HepG2 (cell line): ENCODE measurements around the gene CDK2AP2. TPM values are rescaled to one million over a fixed set of nuclear protein-coding genes. Genes with fewer than 3 reads are reported as not detected.

Experiments used
- CBFB ChIP-seq: sonication (generic); formaldehyde crosslinking; IDR thresholded peaks from 2 replicates; pipeline ENCODE4 v1.4.0; 2020; ENCODE audit warnings: missing genetic modification reagents
- CEBPZ ChIP-seq: IDR thresholded peaks from 2 replicates; pipeline ENCODE4 v1.6.1; 2012; ENCODE audit warnings: low read length, improper control_type of control experiment
- ETV5 ChIP-seq: IDR thresholded peaks from 2 replicates; pipeline ENCODE4 v1.6.1; 2018; ENCODE audit warnings: missing biosample characterization, missing genetic modification reagents, inconsistent platforms, borderline replicate concordance
- GTF2F1 ChIP-seq: fragments of 150-350 bp; IDR thresholded peaks from 2 replicates; pipeline ENCODE4 v1.6.1; 2014; ENCODE audit warnings: low read length
- HIVEP1 ChIP-seq: sonication (generic); formaldehyde crosslinking; IDR thresholded peaks from 2 replicates; pipeline ENCODE4 v1.4.0; 2020; ENCODE audit warnings: mild to moderate bottlenecking, missing genetic modification reagents
- KDM2A ChIP-seq: sonication (generic); formaldehyde crosslinking; IDR thresholded peaks from 2 replicates; pipeline ENCODE4 v1.4.0; 2020; ENCODE audit warnings: low read depth, missing genetic modification reagents, borderline replicate concordance
- RAD51 ChIP-seq: fragments of 450-650 bp; IDR thresholded peaks from 2 replicates; pipeline ENCODE4 v1.6.1; 2016; ENCODE audit warnings: borderline replicate concordance
- RBM39 ChIP-seq: fragments of 200-400 bp; formaldehyde crosslinking; IDR thresholded peaks from one replicate; pipeline ENCODE4 v1.6.1; 2018; ENCODE audit warnings: antibody characterized with exemption, mild to moderate bottlenecking, low read depth, low read length; ENCODE audit not compliant: poor library complexity, severe bottlenecking
- RCOR2 ChIP-seq: IDR thresholded peaks from 2 replicates; pipeline ENCODE4 v1.6.1; 2016; ENCODE audit warnings: missing biosample characterization, missing genetic modification reagents
- RXRA ChIP-seq: sonication (generic); formaldehyde crosslinking; IDR thresholded peaks from 2 replicates; pipeline ENCODE4 v1.5.1; 2020; ENCODE audit warnings: missing genetic modification reagents
- SAP130 ChIP-seq: IDR thresholded peaks from 2 replicates; pipeline ENCODE4 v1.6.1; 2016; ENCODE audit warnings: low read depth
- SPEN ChIP-seq: sonication (generic); formaldehyde crosslinking; IDR thresholded peaks from 2 replicates; pipeline ENCODE4 v1.5.1; 2020; ENCODE audit warnings: low read depth, mild to moderate bottlenecking, missing genetic modification reagents
- USF2 ChIP-seq, 2 experiments: sonication (generic) in 1 of 2; formaldehyde crosslinking in 1 of 2; IDR thresholded peaks; 2 replicates each; pipeline versions ENCODE4 v1.5.1 to v1.6.1; 2011 to 2020; ENCODE audit warnings: borderline replicate concordance in 1 of 2, low read depth in 1 of 2, low read length in 1 of 2, mild to moderate bottlenecking in 1 of 2, missing genetic modification reagents in 1 of 2, moderate library complexity in 1 of 2
- XBP1 ChIP-seq: sonication (generic); formaldehyde crosslinking; IDR thresholded peaks from 2 replicates; pipeline ENCODE4 v1.5.0; 2020; ENCODE audit warnings: missing genetic modification reagents
- ZMAT3 ChIP-seq: sonication (generic); formaldehyde crosslinking; conservative IDR thresholded peaks from 2 replicates; pipeline ENCODE4 v1.7.0; 2021; ENCODE audit warnings: missing genetic modification reagents
- ZNF446 ChIP-seq: sonication (generic); formaldehyde crosslinking; IDR thresholded peaks from 2 replicates; pipeline ENCODE4 v1.5.0; 2020; ENCODE audit warnings: mild to moderate bottlenecking, missing genetic modification reagents
- ZNF557 ChIP-seq: sonication (generic); formaldehyde crosslinking; IDR thresholded peaks from 2 replicates; pipeline ENCODE4 v1.4.0; 2020; ENCODE audit warnings: missing genetic modification reagents
- ZNF563 ChIP-seq: sonication (generic); formaldehyde crosslinking; IDR thresholded peaks from 2 replicates; pipeline ENCODE4 v1.8.0; 2022; ENCODE audit warnings: mild to moderate bottlenecking, moderate library complexity, missing genetic modification reagents
- ZNF639 ChIP-seq: conservative IDR thresholded peaks from 2 replicates; pipeline ENCODE4 v1.6.1; 2018; ENCODE audit warnings: missing genetic modification reagents
- ZNF652 ChIP-seq: IDR thresholded peaks from 2 replicates; pipeline ENCODE4 v1.6.1; 2016; ENCODE audit warnings: low read depth, borderline replicate concordance
- ZNF660 ChIP-seq: sonication (generic); formaldehyde crosslinking; IDR thresholded peaks from 2 replicates; pipeline ENCODE4 v1.5.1; 2020; ENCODE audit warnings: mild to moderate bottlenecking, low read depth, missing genetic modification reagents, borderline replicate concordance
- ZNF883 ChIP-seq: sonication (generic); formaldehyde crosslinking; IDR thresholded peaks from 2 replicates; pipeline ENCODE4 v1.5.1; 2020; ENCODE audit warnings: mild to moderate bottlenecking, missing genetic modification reagents; ENCODE audit errors: not compliant biosample characterization
- ZSCAN9 ChIP-seq: IDR thresholded peaks from 2 replicates; pipeline ENCODE4 v1.6.1; 2016; ENCODE audit warnings: borderline replicate concordance
- polyA plus RNA-seq, 8 experiments: library from polyadenylated mRNA; depleted of rRNA in 3 of 8; stranded (reverse) in 7 of 8; unstranded in 1 of 8; fragments of >200 nt; fragmentation: Illumina TruSeq in 4 of 8; extraction: Trizol in 4 of 8; gene quantifications; 2 replicates each; pipeline versions ENCODE4 v1.2.1 to v1.2.3, GENCODE V29; 2011 to 2016; ENCODE audit warnings: low read depth in 4 of 8, missing spikeins in 1 of 8, mixed read lengths in 1 of 8; ENCODE audit not compliant: insufficient read depth in 1 of 8
- total RNA-seq, 5 experiments: library from RNA; depleted of rRNA; stranded (reverse); fragments of >200 nt; fragmentation: Illumina TruSeq; extraction: Trizol; gene quantifications; 2 replicates each; pipeline ENCODE4 v1.2.3, GENCODE V29; 2016; ENCODE audit warnings: low read depth in 1 of 5

CDK2AP2 gene
- total and polyA plus RNA-seq, 2 of the 13 experiments (the other 11 are each of a cell fraction or from before 2014, with no cell fraction given) = 15.0 to 23.2 TPM

- no peak for TF ChIP-seq CEBPZ
- TF ChIP-seq SAP130 (CRISPR knock-in tag) = peak; percentile 73
- TF ChIP-seq ZNF446 (CRISPR knock-in tag) = peak; percentile 24; the same call in 1 of the 2 replicates
- TF ChIP-seq SPEN (CRISPR knock-in tag) = peak; percentile 60
- TF ChIP-seq RAD51 = peak; percentile 91
- TF ChIP-seq RCOR2 (CRISPR knock-in tag) = no peak
- no peak for TF ChIP-seq ZSCAN9 (CRISPR knock-in tag)
- TF ChIP-seq ZNF639 (CRISPR knock-in tag) = no peak; the same call in 1 of the 2 replicates
- 0 out of 2 replicates have a peak, but pooled peaks have one; percentile 3 for TF ChIP-seq HIVEP1 (CRISPR knock-in tag)
- TF ChIP-seq ZNF652 (CRISPR knock-in tag) = no peak
- TF ChIP-seq XBP1 (CRISPR knock-in tag) = no peak
- peak; percentile 60; the same call in 1 of the 2 replicates for TF ChIP-seq KDM2A
- peak; percentile 15; the same call in 1 of the 2 replicates for TF ChIP-seq RXRA
- TF ChIP-seq ZNF883 (CRISPR knock-in tag) = peak; percentile 67
- peak; percentile 47 for TF ChIP-seq ZNF563
- peak; percentile 79 for TF ChIP-seq RBM39
- no peak; the same call in 1 of the 2 replicates for TF ChIP-seq ZNF660 (CRISPR knock-in tag)
- 0 out of 2 replicates have a peak, but pooled peaks have one; percentile 53 for TF ChIP-seq ZMAT3 (CRISPR knock-in tag)
- TF ChIP-seq CBFB (CRISPR knock-in tag) = 0 out of 2 replicates have a peak, but pooled peaks have one; percentile 54
- peak; percentile 81 for TF ChIP-seq USF2 (IDR thresholded peaks at IDR 0.05; ENCODE audit: low read depth, low read length)
- TF ChIP-seq USF2 (CRISPR knock-in tag; IDR thresholded peaks at IDR 0.05; ENCODE audit: borderline replicate concordance) = no peak; the same call in 1 of the 2 replicates
- peak; percentile 66; the same call in 1 of the 2 replicates for TF ChIP-seq ETV5 (CRISPR knock-in tag)
- no peak for TF ChIP-seq ZNF557 (CRISPR knock-in tag)
- 0 out of 2 replicates have a peak, but pooled peaks have one; percentile 54 for TF ChIP-seq GTF2F1
Measured at GRCh38 chr11:67464411-67465188, 43.4 kb downstream of the CDK2AP2 start (continued).
